Measurements from ENCODE around the gene JAZF1. TPM values are rescaled to one million over a fixed set of nuclear protein-coding genes. Genes with fewer than 3 reads are reported as not detected.

Gene JAZF1
- total RNA-seq, 1 donor from 2014 or later = 16.1 TPM

DNA sequence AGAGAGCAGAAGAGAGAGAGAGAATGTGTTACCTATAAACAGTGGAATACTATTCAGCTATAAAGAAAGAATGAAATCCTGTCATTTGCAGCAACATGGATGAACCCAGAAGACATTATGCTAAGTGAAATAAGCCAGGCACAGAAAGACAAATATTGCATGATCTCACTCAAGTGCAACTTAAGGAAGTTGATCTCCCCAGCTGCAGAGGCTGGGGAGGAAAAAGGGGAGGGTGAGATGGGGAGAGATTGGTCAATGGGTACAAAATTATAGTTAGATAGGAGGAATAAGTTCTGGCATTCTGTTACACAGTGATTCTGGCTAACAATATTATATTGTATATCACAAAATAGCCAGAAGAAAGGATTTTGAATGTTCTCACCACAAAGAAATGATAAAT lies 11.2 kb upstream of the JAZF1 start:
- no peak for DNase-seq (ENCODE audit: low spot score)

DNA sequence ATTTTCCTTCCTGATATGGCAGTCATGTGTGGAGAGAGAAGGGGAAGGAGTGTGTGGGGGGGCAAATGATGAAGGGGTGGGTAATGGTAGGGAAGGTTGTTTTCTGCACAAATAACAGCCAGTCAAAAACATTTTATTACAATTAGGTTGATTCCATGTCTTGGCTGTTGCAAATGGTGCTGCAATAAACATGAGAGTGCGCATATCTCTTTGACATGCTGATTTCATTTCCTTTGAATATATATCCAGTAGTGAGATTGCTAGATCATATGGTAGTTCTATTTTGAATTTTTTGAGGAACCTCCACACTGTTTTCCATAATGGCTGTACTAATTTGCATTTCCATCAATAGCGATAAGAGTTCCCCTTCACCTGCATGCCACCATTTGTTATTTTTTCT lies 10.6 kb upstream of the JAZF1 start:
- no peak for DNase-seq (ENCODE audit: low spot score)

DNA sequence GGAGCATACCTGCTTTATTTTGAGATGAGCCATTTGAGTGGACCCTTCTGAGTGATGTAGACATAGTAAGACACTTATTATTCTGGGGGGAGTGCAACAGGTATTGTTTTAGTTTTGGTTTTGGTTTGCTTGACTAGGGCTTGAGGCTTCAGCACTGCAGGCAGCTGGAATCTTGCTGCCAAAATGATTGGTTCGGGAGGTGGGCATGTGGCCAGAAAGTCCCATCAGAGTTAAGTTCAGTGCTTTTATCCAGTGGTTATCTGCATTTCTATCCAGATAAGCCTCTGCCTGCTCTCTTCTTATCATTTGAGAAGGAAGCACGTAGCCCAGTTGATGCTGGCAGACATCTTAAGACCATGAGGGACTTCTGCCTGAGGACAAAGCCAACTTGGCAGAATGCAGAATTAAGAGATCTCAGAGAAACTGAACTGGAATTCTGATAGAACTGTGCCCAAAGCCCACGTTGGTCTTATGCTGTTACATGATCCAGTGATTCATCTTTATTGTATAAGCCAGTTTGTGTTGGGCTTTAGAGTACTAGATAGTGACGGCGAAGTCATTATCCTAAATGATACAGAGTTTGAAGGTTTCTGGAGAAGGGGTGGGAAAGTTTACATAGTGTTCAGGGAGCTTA lies 9.6 kb upstream of the JAZF1 start:
- DNase-seq (ENCODE audit: low spot score) = no peak

DNA sequence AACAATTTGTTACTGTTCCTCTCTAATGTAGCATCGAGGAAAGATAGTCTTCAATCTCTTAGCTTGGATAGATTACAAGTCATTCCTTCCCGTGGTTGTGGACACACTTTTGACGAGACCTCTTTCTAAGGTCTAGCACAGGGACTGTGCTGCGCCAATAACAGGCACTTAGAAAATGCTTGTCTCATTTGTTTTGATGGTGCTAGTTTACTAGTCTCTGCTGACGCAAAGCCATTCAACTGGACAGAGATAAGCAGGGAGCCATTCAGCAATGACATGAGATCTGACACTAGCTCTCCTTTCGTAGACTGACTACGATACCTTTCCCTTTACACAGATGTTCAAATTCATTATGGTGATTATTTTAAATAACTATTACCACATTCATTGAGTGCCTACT lies 6.4 kb upstream of the JAZF1 start:
- DNase-seq (ENCODE audit: low spot score) = no peak

GRCh38 chr7:28183627-28184026 lies 3.0 kb upstream of the JAZF1 start:
- DNase-seq (ENCODE audit: low spot score) = no peak

GRCh38 chr7:28182071-28182471 lies 1.5 kb upstream of the JAZF1 start:
- no peak for DNase-seq (ENCODE audit: low spot score)

DNA sequence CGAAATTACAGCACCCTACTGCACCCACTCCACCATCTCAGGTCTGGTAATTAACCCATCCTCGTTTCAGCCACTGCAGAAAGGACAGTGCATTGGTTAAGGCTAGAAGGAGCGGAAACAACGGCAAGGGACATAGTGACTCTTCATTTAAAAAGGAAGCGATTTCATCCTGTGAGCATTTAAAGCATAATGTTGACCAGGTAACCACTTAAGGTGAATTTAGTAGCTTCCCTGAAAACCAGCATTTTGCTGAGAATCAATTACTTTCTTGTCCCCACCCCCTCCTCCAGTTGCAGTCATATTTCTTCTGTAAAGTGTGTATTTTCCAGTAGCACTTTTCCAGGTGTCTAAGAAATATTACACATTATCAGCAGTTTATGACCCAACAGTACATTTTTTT lies 821 bp upstream of the JAZF1 start:
- no peak for DNase-seq (ENCODE audit: low spot score)

GRCh38 chr7:28180031-28180363 lies 598 bp downstream of the JAZF1 start:
- no peak for DNase-seq (ENCODE audit: low spot score)

DNA sequence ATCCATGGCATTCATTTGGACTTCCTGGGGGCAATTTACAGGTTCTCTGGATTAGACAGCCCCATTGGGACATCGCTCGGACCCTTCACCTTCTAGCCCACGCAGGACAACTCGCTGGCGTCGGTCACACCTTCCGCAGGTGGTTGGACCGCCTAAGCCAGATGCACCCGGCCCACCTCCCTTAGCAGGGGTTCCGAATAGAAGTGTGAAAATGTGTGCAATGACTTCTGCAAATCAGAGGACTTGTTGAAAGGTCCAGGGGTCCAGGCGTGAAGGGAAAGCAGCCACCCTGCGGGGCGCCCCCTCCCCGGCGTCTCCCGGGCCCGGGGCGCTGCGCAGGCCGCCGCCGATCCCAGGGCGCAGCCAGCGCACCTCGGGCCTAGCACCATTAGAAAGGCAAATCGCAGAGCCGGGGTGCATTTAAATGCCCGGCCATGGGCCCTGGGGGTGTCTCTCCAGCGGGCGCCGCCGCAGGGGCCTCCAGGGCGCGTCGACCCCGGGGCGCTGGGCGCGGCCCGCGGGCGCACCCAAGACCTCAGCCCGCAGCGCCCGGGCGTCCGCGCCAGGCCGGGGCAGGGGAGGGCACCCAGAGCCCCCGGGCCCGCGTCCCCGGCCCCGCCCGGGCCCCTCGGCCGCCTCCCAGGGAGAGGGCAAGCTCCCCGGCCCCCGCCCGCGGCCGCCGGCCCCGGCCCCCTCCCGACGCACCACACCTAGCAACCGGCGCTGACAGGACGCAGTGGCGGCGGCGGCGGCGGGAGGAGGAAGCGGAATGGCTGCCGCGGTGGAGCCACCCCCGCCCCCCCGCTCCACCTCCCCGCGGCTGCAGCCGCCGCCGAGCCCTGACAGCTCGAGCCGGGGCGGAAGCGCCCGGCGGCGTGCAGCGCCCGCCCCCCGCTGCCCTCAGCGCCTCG lies 1.2 kb downstream of the JAZF1 start:
- peak; percentile 71 for DNase-seq (ENCODE audit: low spot score)

DNA sequence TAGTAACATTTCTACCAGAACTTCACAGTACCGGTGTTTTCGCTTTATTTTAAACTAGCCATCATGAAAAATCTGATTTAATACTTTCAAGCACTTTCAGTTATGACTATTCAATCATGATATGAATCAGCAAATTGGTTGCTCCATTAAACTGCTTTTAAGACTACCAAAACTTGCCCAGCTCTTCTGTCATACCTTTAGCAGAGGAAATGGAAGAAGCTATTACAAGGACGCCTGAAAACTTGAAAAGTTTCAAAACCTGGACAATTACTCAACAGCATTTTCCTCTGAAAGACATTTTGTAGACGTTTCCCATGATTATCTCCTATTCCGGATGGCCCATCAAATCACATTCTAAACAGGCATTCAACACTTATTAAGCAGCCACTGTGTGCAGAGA lies 2.0 kb downstream of the JAZF1 start:
- DNase-seq (ENCODE audit: low spot score) = no peak

DNA sequence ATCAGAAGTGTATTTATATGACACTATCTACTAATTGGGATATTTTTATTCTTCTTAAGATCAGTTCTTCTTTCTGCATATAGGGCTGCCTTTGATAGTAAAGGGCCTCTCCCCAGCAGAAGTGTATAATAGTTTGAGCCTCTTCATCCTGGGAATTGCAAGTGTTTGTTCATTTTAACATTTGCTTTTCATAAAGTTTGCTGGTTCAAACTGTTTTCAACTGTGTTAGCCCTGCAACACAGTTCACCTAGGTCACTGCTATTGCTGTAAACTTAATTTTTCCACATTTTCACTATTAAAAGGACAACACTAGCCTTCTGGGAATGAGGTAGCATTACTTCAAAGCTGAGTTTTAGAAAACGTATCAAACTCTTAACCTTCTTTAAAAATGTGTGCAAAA lies 2.8 kb downstream of the JAZF1 start:
- DNase-seq (ENCODE audit: low spot score) = no peak

DNA sequence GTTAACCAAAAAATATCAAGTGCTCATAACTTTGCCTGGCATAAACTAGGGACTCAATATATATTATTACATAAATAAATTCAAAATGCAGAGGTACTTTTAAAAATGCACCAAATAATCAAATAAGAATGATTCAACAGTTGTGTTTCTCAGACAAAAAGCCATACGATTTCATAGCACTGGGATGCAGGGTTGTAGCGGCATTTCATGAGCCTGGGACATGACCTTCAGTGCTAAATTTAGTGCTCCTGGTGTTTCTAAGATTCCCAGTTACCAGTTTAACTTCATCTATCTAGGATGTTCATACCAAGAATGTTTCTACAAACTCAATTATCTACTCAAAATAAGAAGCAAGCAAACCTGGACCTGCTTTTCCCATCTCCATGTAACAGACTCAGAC lies 4.0 kb downstream of the JAZF1 start:
- DNase-seq (ENCODE audit: low spot score) = no peak

DNA sequence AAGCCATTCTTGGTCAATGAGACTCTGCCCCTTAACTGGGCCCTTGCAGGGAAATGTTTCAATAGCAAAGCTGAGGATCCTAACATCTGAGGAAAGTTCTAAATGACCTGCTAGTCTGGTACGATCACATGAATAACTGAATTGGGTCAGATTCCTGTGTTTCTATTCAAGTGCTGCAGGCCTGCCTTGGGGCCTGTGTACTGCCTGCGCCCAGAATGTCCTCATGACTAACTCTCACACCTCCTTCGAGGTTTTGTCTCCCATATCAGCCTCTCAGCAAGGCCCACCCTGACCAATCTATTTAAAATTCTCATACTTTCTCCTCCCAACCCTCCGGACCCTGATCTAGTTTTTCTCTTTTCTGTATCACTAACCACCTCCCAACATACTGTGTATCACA lies 4.4 kb downstream of the JAZF1 start:
- no peak for DNase-seq (ENCODE audit: low spot score)

- no peak for DNase-seq (ENCODE audit: low spot score)
Measured at GRCh38 chr7:28174901-28175661, 5.5 kb downstream of the JAZF1 start.

DNA sequence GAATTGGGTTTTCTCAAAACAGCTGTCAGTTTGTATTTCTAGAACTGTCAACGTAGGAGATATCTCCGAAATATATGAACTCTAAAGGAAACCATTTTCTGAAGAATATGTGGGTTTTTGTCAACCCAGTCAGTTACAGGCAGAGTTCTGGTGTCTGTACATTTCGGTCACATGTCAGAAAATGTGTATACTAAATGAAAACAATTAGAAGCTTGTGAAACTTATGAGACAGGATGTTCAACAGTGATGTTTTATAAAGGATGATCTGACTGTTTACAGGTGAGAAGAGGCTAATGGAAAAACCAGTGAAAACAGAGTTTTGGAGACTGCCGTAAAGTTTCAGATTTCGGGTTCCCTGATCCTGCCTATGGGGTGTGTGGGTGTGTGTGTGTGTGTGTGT lies 6.2 kb downstream of the JAZF1 start:
- no peak for DNase-seq (ENCODE audit: low spot score)

DNA sequence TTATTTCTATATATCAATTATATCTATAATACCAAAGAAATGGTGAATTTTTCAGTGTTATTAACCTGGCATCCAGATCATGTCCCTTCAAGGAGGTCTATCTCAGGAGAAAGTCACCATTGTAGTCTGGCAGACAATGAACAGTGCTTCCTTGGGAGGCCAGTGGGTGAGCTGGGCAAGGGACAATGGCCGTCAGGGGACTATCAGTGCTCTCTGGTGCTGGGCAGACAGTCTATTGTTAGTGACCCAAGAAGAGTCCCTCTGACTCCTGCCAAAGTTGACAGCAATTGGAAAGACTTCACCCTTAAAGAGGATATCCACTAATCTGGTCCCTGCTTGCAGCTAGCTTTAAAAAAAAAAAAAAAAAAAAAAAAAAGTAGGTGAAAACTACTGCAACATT lies 7.1 kb downstream of the JAZF1 start:
- no peak for DNase-seq (ENCODE audit: low spot score)

DNA sequence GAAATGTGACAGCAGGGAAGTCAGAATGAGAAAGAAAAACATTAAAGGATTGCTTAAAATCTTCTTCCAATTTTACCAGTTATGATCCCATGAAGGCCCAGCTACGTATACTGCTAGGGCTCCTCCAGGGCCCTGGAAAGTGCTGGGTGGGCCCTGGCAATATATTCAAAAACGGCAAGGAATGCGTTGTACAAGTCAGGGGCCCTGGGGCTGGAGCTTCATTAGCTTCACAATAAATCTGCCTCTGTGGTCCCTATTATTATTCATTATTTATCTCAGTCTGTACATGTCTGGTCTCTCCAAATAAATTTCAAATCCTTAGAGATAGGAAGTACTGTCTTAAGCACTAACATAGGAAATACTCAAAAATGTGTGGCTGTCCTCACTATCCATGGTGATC lies 7.6 kb downstream of the JAZF1 start:
- no peak for DNase-seq (ENCODE audit: low spot score)

DNA sequence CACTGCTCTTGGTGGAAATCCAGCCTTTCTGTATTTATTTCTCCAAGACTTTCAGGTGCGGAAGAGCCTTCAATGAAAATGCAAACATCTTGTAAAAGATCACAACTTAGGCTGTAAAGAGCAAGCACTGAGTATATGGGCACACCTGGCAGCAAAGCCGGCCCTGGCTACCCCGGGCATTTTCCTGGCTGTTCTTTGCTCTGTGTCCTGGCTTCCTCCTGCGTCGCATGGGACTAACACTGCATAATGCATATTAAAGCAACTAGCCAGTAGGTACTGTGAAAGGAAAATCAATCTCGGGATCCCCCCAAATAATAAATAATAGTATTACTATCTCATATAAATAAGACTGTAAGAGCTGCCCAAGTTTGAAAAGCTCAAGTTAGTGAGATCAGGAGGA lies 9.9 kb downstream of the JAZF1 start:
- DNase-seq (ENCODE audit: low spot score) = no peak

GRCh38 chr7:28169230-28169629 lies 11.4 kb downstream of the JAZF1 start:
- DNase-seq (ENCODE audit: low spot score) = no peak

GRCh38 chr7:28168393-28169158 lies 12.0 kb downstream of the JAZF1 start:
- no peak for DNase-seq (ENCODE audit: low spot score)

GRCh38 chr7:28166982-28167715 lies 13.4 kb downstream of the JAZF1 start:
- DNase-seq (ENCODE audit: low spot score) = no peak
